GM20000 (cell line): ENCODE data around the gene CFAP299.

Experiments used
- DNase-seq: peaks from one replicate; pipeline ENCODE4 v3.0.0; 2012; ENCODE audit warnings: low spot score
- CTCF ChIP-seq: IDR thresholded peaks from 2 replicates; pipeline ENCODE4 v1.5.1; 2012; ENCODE audit warnings: mild to moderate bottlenecking, control low read depth; ENCODE audit errors: extremely low read depth, missing control alignments

The CFAP299 gene

GRCh38 chr4:80840396-80840795 is 504.9 kb downstream of the CFAP299 start:
- no peak for DNase-seq
- TF ChIP-seq CTCF: no peak

GRCh38 chr4:80841587-80842281 is 506.2 kb downstream of the CFAP299 start:
- TF ChIP-seq CTCF: no peak
- DNase-seq: no peak

- no peak for DNase-seq
- no peak for TF ChIP-seq CTCF
These were observed 510.7 kb downstream of the CFAP299 start for GRCh38 chr4:80846210-80846609.

- no peak for TF ChIP-seq CTCF
- DNase-seq: no peak
These were observed 516.5 kb downstream of the CFAP299 start for GRCh38 chr4:80852061-80852460.

- DNase-seq: no peak
- TF ChIP-seq CTCF: no peak
These were observed 538.0 kb downstream of the CFAP299 start for GRCh38 chr4:80873571-80873970.

- no peak for DNase-seq
- no peak for TF ChIP-seq CTCF
These were observed 539.4 kb downstream of the CFAP299 start for GRCh38 chr4:80874979-80875378.

GRCh38 chr4:80875642-80876041 is 540.1 kb downstream of the CFAP299 start:
- TF ChIP-seq CTCF: no peak
- DNase-seq: peak; percentile 36
